Sigmoid colon (tissue), 7 donors: ENCODE measurements around the gene PACC1. TPM values are rescaled to one million over a fixed set of nuclear protein-coding genes. Genes with fewer than 3 reads are reported as not detected.

ENCODE experiments used
- DNase-seq: peaks from one replicate; pipeline ENCODE4 v3.0.0-alpha.2; 2019
- H3K27ac ChIP-seq, 4 donors: fragments of 200-600 bp; sonication (generic); one replicate each; pipeline ENCODE4 v1.5.1; 2016 to 2019; ENCODE audit warnings: mild to moderate bottlenecking in 1 of 4
- H3K27me3 ChIP-seq, 3 donors: fragments of 200-600 bp; sonication (generic); one replicate each; pipeline ENCODE4 v1.5.1; 2019; ENCODE audit warnings: mild to moderate bottlenecking in 1 of 3
- H3K36me3 ChIP-seq, 4 donors: fragments of 200-600 bp; sonication (generic); one replicate each; pipeline ENCODE4 v1.5.1; 2016 to 2019
- H3K4me1 ChIP-seq, 4 donors: fragments of 200-600 bp; sonication (generic); one replicate each; pipeline ENCODE4 v1.5.1; 2017 to 2019
- H3K4me3 ChIP-seq, 4 donors: fragments of 200-600 bp; sonication (generic); one replicate each; pipeline ENCODE4 v1.5.1; 2017 to 2019; ENCODE audit warnings: mild to moderate bottlenecking in 2 of 4, moderate library complexity in 1 of 4
- H3K9me3 ChIP-seq, 4 donors: fragments of 200-600 bp in 3 of 4; sonication (generic) in 3 of 4; one replicate each; pipeline versions ENCODE4 v1.5.1 to v1.6.1; 2013 to 2019
- EP300 ChIP-seq, 4 donors: sonication (generic); formaldehyde crosslinking; IDR thresholded peaks; one replicate each; pipeline ENCODE4 v1.6.1; 2017; ENCODE audit warnings: antibody characterized with exemption in 4 of 4
- POLR2A ChIP-seq, 2 donors: fragments of 450-650 bp; IDR thresholded peaks; one replicate each; pipeline ENCODE4 v1.6.1; 2016; ENCODE audit warnings: antibody characterized with exemption in 2 of 2, mild to moderate bottlenecking in 2 of 2, moderate library complexity in 2 of 2
- POLR2AphosphoS5 ChIP-seq, 4 donors: sonication (generic); formaldehyde crosslinking; IDR thresholded peaks; one replicate each; pipeline ENCODE4 v1.6.1; 2017; ENCODE audit warnings: antibody characterized with exemption in 4 of 4
- WGBS, 2 donors: extraction: QIAGEN DNeasy Blood & Tissue Kit; methylation state at CpG; one replicate each; pipeline ENCODE4 v1.1.7; 2013; 5-methylcytosine and 5-hydroxymethylcytosine counted together
- intact Hi-C: fragments of 100-400 bp; cut with DNase I; formaldehyde crosslinking; loops from one replicate; pipeline ENCODE4 v1.15.1; 2023
- polyA plus RNA-seq, 3 donors: library from polyadenylated mRNA; stranded (reverse); fragments of 200-250 nt; gene quantifications; one replicate each; pipeline ENCODE4 v1.2.3, GENCODE V29; 2013
- total RNA-seq, 4 donors: library from RNA; depleted of rRNA; stranded (reverse); fragments of >200 nt; gene quantifications; one replicate each; pipeline ENCODE4 v1.1.0, GENCODE V29; 2016
- TF ChIP-seq, protein P1 (sequence below), 4 experiments: fragments of 450-650 bp in 3 of 4; fragments of 200-600 bp in 1 of 4; IDR thresholded peaks; one replicate each; pipeline ENCODE4 v1.5.1; 2016 to 2019; ENCODE audit warnings: antibody characterized with exemption in 4 of 4, mild to moderate bottlenecking in 3 of 4, moderate library complexity in 2 of 4
- donor health status: healthy with polysubstance abuse.
- donor health status: Bipolar disorder and iron deficiency.
- donor health status: healthy.

The PACC1 gene
- total and polyA plus RNA-seq, 7 donors = 0.60 to 6.9 (median 2.9) TPM

GRCh38 chr1:212354464-212354863, 60.2 kb downstream of the PACC1 start:
- Histone ChIP-seq H3K27ac (no peak overlapping the region), H3K27me3 (no peaks in the 10 kb centered on the region), H3K4me3 (no peak overlapping the region), H3K4me1 (no peaks in the 10 kb centered on the region), H3K9me3 (no peaks in the 10 kb centered on the region), H3K36me3 (peaks cover 0 to 48% (median 13%) of the 10 kb centered on the region in 4 donors)
- WGBS, 2 donors = 92 to 94% methylated on average over 3 of the region's 3 CpGs
- no peak for DNase-seq
- intact Hi-C loops = no loop called here
- no peak for TF ChIP-seq EP300 (IDR thresholded peaks at IDR 0.05)
- no peak for TF ChIP-seq POLR2A (IDR thresholded peaks at IDR 0.05)
- no peak for TF ChIP-seq POLR2AphosphoS5 (IDR thresholded peaks at IDR 0.05)
- TF ChIP-seq, protein P1, sequence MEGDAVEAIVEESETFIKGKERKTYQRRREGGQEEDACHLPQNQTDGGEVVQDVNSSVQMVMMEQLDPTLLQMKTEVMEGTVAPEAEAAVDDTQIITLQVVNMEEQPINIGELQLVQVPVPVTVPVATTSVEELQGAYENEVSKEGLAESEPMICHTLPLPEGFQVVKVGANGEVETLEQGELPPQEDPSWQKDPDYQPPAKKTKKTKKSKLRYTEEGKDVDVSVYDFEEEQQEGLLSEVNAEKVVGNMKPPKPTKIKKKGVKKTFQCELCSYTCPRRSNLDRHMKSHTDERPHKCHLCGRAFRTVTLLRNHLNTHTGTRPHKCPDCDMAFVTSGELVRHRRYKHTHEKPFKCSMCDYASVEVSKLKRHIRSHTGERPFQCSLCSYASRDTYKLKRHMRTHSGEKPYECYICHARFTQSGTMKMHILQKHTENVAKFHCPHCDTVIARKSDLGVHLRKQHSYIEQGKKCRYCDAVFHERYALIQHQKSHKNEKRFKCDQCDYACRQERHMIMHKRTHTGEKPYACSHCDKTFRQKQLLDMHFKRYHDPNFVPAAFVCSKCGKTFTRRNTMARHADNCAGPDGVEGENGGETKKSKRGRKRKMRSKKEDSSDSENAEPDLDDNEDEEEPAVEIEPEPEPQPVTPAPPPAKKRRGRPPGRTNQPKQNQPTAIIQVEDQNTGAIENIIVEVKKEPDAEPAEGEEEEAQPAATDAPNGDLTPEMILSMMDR (IDR thresholded peaks at IDR 0.05) = no peak

DNA sequence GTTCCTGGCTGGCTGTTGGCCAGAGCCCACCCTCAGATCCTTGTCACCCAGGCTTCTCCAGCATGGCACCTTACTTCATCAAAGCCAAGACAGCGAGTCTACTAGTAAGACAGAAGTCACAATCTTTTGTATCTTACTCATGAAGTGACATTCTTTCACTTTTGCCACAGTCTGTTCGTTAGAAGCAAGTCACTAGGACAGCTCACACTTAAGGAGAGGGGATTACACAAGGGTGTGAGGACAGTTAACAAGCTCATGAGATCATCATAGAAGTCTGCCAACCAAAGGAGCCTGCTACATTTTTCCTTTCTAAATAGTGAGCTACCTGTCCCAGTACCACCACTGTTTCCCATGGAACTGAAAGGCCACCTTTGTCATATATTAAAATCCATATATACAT, 61.5 kb downstream of the PACC1 start:
- Histone ChIP-seq H3K36me3 (peaks cover 0 to 44% (median 10%) of the 10 kb centered on the region in 4 donors), H3K27ac (no peak overlapping the region), H3K27me3 (no peaks in the 10 kb centered on the region), H3K9me3 (no peaks in the 10 kb centered on the region), H3K4me3 (no peak overlapping the region), H3K4me1 (no peaks in the 10 kb centered on the region)
- 93 to 95% methylated on average over 2 of the region's 2 CpGs for WGBS, 2 donors
- TF ChIP-seq, protein P1 (IDR thresholded peaks at IDR 0.05) = no peak
- TF ChIP-seq POLR2AphosphoS5 (IDR thresholded peaks at IDR 0.05) (no peak), POLR2A (IDR thresholded peaks at IDR 0.05) (no peak)
- intact Hi-C loops = no loop called here
- DNase-seq = no peak

DNA sequence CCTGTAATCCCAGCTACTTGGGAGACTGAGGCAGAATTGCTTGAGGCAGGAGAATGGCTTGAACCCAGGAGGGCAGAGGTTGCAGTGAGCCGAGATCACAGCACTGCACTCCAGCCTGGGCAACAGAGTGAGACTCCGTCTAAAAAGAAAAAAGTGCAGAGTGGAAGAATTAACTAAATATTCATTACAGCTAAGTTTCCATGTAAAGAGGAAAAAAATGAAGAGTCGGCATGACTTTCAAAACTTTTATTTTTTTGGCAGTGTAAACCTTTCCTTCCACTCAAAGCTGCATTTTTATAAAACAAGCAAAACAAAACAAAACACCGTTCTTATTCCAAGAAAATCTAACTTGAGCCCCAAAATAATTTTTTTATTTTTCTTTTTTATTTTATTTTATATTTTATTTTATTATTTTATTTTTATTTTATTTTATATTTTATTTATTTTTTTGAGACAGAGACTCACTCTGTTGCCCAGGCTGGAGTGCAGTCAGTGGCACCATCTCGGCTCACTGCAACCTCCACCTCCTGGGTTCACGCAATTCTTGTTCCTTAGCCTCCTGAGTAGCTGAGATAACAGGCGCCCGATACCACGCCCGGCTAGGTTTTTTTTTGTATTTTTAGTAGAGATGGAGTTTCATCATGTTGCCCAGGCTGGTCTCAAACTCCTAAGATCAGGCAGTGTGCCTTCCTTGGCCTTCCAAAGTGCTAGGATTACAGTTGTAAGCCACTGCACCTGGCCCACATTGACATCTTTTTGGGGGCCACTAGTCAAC, 62.9 kb downstream of the PACC1 start:
- no peak for TF ChIP-seq POLR2AphosphoS5 (IDR thresholded peaks at IDR 0.05)
- TF ChIP-seq EP300 (IDR thresholded peaks at IDR 0.05) = no peak
- TF ChIP-seq, protein P1 (IDR thresholded peaks at IDR 0.05) = no peak
- TF ChIP-seq POLR2A (IDR thresholded peaks at IDR 0.05) = no peak
- intact Hi-C loops = no loop called here
- H3K27me3 ChIP-seq = no peaks in the 10 kb centered on the region
- peaks cover 0 to 44% (median 9%) of the 10 kb centered on the region in 4 donors for H3K36me3 ChIP-seq
- 96 to 97% methylated on average over 10 of the region's 10 CpGs for WGBS, 2 donors
- H3K9me3 ChIP-seq = no peaks in the 10 kb centered on the region
- H3K4me3 ChIP-seq = no peak overlapping the region
- DNase-seq = no peak
- H3K4me1 ChIP-seq = no peaks in the 10 kb centered on the region
- no peak overlapping the region for H3K27ac ChIP-seq

- Histone ChIP-seq H3K36me3 (peaks cover 0 to 68% (median 0%) of the 10 kb centered on the region in 4 donors), H3K27ac (no peak overlapping the region), H3K27me3 (no peaks in the 10 kb centered on the region), H3K9me3 (no peaks in the 10 kb centered on the region), H3K4me1 (no peaks in the 10 kb centered on the region), H3K4me3 (no peak overlapping the region)
- intact Hi-C loops = no loop called here
- 93 to 94% methylated on average over 1 of the region's 1 CpG for WGBS, 2 donors
- no peak for DNase-seq
- TF ChIP-seq EP300 (IDR thresholded peaks at IDR 0.05) = no peak
- no peak for TF ChIP-seq POLR2AphosphoS5 (IDR thresholded peaks at IDR 0.05)
Measured at GRCh38 chr1:212346601-212347000, 68.1 kb downstream of the PACC1 start.

GRCh38 chr1:212344905-212345304, 69.8 kb downstream of the PACC1 start:
- Histone ChIP-seq H3K36me3 (peaks cover 0 to 68% (median 0%) of the 10 kb centered on the region in 4 donors), H3K4me1 (no peaks in the 10 kb centered on the region), H3K27me3 (no peaks in the 10 kb centered on the region), H3K9me3 (no peaks in the 10 kb centered on the region), H3K4me3 (no peak overlapping the region), H3K27ac (no peak overlapping the region)
- intact Hi-C loops = no loop called here
- TF ChIP-seq EP300 (IDR thresholded peaks at IDR 0.05) (no peak), POLR2A (IDR thresholded peaks at IDR 0.05) (no peak), POLR2AphosphoS5 (IDR thresholded peaks at IDR 0.05) (no peak)
- TF ChIP-seq, protein P1 (IDR thresholded peaks at IDR 0.05) = no peak
- WGBS, 2 donors = 96 to 98% methylated on average over 4 of the region's 4 CpGs
- DNase-seq = no peak
